ENCODE measurements around the gene MAP3K1. TPM values are rescaled to one million over a fixed set of nuclear protein-coding genes. Genes with fewer than 3 reads are reported as not detected.

The MAP3K1 gene
- total RNA-seq, 1 donor from 2014 or later = 10.3 TPM

DNA sequence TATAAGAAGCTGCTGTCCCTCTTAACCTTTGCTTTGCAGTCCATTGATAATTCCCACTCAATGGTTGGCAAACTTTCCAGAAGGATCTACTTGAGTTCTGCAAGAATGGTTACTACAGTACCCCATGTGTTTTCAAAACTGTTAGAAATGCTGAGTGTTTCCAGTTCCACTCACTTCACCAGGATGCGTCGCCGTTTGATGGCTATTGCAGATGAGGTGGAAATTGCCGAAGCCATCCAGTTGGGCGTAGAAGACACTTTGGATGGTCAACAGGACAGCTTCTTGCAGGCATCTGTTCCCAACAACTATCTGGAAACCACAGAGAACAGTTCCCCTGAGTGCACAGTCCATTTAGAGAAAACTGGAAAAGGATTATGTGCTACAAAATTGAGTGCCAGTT lies 66.2 kb downstream of the MAP3K1 start:
- H3K36me3 ChIP-seq (ENCODE audit: control insufficient read depth, insufficient read depth, low read length) = peaks cover 6% of the 10 kb centered on the region
- TF ChIP-seq, protein P1, sequence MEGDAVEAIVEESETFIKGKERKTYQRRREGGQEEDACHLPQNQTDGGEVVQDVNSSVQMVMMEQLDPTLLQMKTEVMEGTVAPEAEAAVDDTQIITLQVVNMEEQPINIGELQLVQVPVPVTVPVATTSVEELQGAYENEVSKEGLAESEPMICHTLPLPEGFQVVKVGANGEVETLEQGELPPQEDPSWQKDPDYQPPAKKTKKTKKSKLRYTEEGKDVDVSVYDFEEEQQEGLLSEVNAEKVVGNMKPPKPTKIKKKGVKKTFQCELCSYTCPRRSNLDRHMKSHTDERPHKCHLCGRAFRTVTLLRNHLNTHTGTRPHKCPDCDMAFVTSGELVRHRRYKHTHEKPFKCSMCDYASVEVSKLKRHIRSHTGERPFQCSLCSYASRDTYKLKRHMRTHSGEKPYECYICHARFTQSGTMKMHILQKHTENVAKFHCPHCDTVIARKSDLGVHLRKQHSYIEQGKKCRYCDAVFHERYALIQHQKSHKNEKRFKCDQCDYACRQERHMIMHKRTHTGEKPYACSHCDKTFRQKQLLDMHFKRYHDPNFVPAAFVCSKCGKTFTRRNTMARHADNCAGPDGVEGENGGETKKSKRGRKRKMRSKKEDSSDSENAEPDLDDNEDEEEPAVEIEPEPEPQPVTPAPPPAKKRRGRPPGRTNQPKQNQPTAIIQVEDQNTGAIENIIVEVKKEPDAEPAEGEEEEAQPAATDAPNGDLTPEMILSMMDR (IDR thresholded peaks at IDR 0.05; ENCODE audit: insufficient read depth, low read length, severe bottlenecking) = no peak
- DNase-seq (ENCODE audit: low read depth) = no peak

DNA sequence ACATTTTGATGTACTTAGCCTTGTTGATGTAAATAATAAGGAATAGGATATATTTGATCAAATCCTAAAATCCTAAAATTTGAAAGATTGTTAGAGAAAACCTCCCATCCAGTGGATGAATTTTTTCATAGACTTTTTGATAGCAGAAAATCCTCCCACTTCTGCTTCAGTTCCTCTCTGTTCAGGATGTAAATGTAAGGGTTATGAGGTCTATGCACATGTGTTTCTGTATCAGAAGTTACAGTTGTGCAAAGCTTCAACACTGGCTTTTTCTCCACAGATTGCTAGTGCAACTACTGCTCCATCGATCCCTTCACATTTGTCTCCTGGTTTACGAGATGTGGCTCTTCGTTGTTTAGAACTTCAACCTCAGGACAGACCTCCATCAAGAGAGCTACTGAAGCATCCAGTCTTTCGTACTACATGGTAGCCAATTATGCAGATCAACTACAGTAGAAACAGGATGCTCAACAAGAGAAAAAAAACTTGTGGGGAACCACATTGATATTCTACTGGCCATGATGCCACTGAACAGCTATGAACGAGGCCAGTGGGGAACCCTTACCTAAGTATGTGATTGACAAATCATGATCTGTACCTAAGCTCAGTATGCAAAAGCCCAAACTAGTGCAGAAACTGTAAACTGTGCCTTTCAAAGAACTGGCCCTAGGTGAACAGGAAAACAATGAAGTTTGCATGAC lies 78.1 kb downstream of the MAP3K1 start:
- no peak for DNase-seq (ENCODE audit: low read depth)
- H3K4me3 ChIP-seq (ENCODE audit: low read depth, low read length) = no peak overlapping the region
- peaks cover 5% of the 10 kb centered on the region for H3K36me3 ChIP-seq (ENCODE audit: control insufficient read depth, insufficient read depth, low read length)
- no peak for FAIRE-seq
- no peaks in the 10 kb centered on the region for H3K27me3 ChIP-seq (ENCODE audit: control insufficient read depth, insufficient read depth, low read length)
- TF ChIP-seq, protein P1 (IDR thresholded peaks at IDR 0.05; ENCODE audit: insufficient read depth, low read length, severe bottlenecking) = no peak

More for the DNA sequence above, 66.2 kb downstream of the MAP3K1 start:
- Histone ChIP-seq H3K27me3 (ENCODE audit: control insufficient read depth, insufficient read depth, low read length) (no peaks in the 10 kb centered on the region), H3K4me3 (ENCODE audit: low read depth, low read length) (no peak overlapping the region)
- no peak for FAIRE-seq

DNA sequence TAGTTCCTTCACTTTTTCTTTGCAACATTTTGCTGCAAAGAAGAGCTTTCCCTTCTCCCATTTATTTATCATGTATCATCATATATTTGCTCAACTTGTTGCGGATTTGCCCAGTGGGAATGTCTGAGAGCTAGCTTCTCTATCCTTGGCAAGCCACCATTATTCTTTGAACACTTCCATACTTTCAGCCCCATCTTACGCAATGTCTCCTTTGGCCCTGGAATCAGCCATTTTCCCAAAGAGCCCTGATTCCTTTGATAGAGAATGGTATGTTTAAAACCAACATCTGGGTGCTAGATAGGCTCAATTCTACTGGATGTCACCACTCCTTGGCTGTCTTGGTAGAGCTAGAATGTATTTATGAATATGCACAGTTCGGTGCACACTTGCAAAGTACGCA lies 81.4 kb downstream of the MAP3K1 start:
- TF ChIP-seq, protein P1 (IDR thresholded peaks at IDR 0.05; ENCODE audit: insufficient read depth, low read length, severe bottlenecking) = no peak
- Histone ChIP-seq H3K4me3 (ENCODE audit: low read depth, low read length) (no peak overlapping the region), H3K27me3 (ENCODE audit: control insufficient read depth, insufficient read depth, low read length) (no peaks in the 10 kb centered on the region), H3K36me3 (ENCODE audit: control insufficient read depth, insufficient read depth, low read length) (peaks cover 5% of the 10 kb centered on the region)
- DNase-seq (ENCODE audit: low read depth) = no peak
- FAIRE-seq = no peak

DNA sequence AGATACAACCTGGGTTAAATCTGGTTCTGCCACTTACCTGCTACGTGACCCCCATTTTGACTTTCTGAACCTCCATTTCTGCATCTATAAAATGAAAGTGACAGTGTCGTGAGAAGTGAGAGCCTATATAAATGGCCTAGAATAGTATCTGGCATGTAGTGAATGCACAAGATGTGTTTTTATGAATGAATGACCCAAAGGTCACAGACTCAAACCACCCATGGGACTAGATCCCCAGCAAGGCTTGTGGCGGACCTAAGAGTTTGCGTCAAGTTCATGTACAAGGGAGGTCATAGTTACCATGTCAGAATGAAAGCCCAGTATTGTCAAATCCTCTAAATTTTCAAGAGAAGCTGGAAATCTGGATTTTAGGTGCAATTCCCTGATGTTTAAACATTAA lies 82.9 kb downstream of the MAP3K1 start:
- no peak overlapping the region for H3K4me3 ChIP-seq (ENCODE audit: low read depth, low read length)
- DNase-seq (ENCODE audit: low read depth) = no peak
- FAIRE-seq = no peak
- peaks cover 5% of the 10 kb centered on the region for H3K36me3 ChIP-seq (ENCODE audit: control insufficient read depth, insufficient read depth, low read length)
- no peaks in the 10 kb centered on the region for H3K27me3 ChIP-seq (ENCODE audit: control insufficient read depth, insufficient read depth, low read length)
- TF ChIP-seq, protein P1 (IDR thresholded peaks at IDR 0.05; ENCODE audit: insufficient read depth, low read length, severe bottlenecking) = no peak

DNA sequence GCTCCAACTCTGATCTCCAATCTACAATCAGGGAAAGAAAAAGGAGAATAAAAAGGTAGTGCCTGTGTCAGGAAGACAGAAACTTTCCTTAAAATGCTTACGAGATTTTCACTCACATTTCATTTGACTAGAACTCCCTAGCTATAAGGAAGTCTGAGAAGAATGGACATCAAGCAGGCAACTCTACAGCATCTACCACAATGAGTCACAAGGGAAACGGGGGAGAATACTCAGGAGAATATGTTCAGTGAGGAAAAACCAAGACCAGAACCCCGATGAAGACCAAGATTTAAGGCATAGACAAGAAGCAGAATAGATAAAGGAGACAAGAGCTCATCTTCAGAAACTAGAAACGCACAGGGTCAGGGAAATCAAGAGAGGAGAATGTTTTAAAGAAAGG lies 85.0 kb downstream of the MAP3K1 start:
- TF ChIP-seq, protein P1 (IDR thresholded peaks at IDR 0.05; ENCODE audit: insufficient read depth, low read length, severe bottlenecking) = no peak
- DNase-seq (ENCODE audit: low read depth) (peak; percentile 42), FAIRE-seq (no peak)
- Histone ChIP-seq H3K36me3 (ENCODE audit: control insufficient read depth, insufficient read depth, low read length) (no peaks in the 10 kb centered on the region), H3K4me3 (ENCODE audit: low read depth, low read length) (no peak overlapping the region), H3K27me3 (ENCODE audit: control insufficient read depth, insufficient read depth, low read length) (no peaks in the 10 kb centered on the region)

Measured in bronchial epithelial cell (primary cell).